Frontal cortex (tissue), 4 donors: ENCODE measurements around the gene STIP1. TPM values are rescaled to one million over a fixed set of nuclear protein-coding genes. Genes with fewer than 3 reads are reported as not detected.

ENCODE experiments used
- DNase-seq, 2 donors: peaks; one replicate each; pipeline ENCODE4 v3.0.0; 2012; ENCODE audit warnings: low spot score in 2 of 2
- FAIRE-seq: peaks from 2 replicates; lab custom pipeline; 2012; peaks lifted over from hg19 to GRCh38; lab: Jason Lieb, UNC
- total RNA-seq: library from RNA; depleted of rRNA; stranded (reverse); fragments of >200 nt; gene quantifications from one replicate; pipeline ENCODE4 v1.2.3, GENCODE V29; 2014
- donor health status: control.
- donor health status: control.
- donor health status: control.

Gene STIP1
- 91.7 TPM for total RNA-seq

DNA sequence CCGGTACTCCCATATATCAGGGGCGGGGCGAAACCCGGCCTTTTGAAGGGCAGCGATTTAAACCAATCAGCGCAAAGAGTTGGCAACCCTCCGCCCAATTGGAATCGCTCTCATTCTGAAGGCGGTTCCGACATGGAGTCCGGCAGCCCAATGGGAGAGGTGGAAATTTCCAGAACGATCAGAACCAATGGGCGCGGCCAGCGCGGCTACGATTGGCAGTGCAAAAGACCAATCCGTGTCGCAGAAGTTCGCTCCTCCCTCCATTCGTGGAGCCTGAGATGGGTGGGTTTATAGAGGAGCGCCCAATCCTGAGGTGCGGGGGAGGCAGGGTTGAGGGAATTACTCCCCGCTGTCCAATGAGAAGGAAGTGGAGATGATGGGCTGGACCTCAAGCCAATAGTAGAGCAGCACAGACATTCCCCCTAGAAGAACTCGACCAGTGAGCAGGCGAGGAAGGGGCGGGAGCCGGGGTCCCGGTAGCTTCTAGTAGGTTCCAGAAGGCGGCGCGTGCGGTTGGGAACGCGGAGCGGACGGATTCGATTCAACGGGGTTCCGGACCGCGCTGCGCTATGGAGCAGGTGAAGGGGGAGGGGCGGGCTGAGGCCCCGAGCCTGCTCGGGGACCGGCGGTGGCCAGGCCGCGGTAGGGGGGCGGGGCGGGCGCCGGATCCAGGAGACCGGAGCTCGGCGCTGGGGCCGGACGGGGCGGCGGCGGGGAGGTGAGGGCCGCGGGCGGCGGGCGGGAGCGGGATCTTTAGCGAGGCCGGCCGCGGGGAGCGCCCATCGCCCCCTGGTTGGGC is at the start of gene STIP1:
TSS of gene STIP1 (plus strand) at position 479 of the 799 bp plus-strand sequence. CDS start at position 570, 91 bp downstream.
- FAIRE-seq (peak; percentile 97), DNase-seq (peak; percentile 95 to 96)

DNA sequence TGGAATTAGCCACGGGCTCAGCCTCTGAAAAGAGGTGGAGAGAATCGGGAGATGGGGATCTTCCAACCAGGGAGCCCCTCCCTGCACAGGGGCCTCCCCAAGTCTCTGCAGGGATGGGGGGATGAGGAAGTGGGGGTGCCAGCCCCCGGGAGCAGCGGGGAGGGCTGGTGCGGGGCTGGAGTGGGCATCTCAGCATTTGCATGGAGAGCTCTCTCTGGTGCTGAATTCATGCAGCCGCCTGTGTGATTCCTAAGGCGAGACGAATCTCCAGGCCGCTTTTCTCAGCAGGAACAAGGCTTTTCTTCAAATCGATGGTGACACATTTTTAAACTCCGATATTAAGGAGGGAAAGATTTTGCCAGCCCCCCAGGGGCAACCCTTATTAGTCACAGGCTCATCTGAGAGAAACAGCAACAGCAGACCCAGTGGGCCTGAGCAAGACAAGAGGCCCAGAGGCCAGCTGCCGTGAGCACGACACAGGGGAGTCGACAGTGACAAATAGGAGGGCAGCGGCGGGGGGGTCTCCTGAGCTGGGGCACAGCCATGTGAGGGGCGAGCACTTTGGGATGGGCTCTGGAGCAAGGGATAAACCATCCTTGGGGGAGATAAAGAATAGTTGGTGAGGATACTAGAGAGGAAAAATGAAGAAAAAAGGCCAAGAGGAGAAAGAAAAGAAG is 49.1 kb upstream of the STIP1 start:
- no peak for FAIRE-seq
- DNase-seq: no peak

GRCh38 chr11:64138398-64138797 is 47.6 kb upstream of the STIP1 start:
- FAIRE-seq (no peak), DNase-seq (no peak)

GRCh38 chr11:64139049-64139448 is 46.9 kb upstream of the STIP1 start:
- no peak for FAIRE-seq

GRCh38 chr11:64140082-64140481 is 45.9 kb upstream of the STIP1 start:
- FAIRE-seq (no peak), DNase-seq (no peak)

More at GRCh38 chr11:64139049-64139448, 46.9 kb upstream of the STIP1 start:
- no peak for DNase-seq

DNA sequence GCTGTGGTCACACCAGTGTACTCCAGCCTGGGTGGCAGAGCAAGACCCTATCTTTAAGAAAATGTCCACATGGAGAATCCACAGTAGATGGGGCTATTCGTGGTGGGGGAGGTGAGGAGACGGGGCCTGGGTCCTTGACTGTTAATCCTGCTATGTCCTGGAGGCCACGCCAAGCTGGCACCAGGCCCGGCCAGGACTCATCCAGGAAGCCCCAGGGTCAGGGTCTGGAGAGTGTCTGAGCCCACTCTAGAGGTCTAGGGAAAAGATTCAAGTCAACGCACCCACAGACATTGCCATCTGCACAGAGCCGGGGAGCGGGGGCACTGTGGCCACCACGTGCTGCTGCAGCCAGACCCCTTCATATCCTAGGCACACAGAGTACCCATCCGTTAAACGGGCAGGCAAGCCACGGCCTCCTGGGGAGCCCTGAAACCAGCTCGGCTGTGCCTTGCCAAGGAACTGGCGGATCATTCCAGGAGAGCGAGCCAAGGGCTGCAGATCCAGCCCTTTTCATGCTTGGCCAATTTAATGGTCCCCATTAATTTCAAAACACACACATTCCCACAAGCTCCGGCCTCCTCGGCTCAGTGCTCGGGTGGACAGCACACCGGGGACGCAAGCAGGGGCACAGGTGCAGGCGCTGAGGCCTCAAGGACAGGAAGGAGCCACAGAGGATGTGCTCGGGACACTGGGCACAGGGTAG is 44.7 kb upstream of the STIP1 start:
- DNase-seq (no peak), FAIRE-seq (no peak)

DNA sequence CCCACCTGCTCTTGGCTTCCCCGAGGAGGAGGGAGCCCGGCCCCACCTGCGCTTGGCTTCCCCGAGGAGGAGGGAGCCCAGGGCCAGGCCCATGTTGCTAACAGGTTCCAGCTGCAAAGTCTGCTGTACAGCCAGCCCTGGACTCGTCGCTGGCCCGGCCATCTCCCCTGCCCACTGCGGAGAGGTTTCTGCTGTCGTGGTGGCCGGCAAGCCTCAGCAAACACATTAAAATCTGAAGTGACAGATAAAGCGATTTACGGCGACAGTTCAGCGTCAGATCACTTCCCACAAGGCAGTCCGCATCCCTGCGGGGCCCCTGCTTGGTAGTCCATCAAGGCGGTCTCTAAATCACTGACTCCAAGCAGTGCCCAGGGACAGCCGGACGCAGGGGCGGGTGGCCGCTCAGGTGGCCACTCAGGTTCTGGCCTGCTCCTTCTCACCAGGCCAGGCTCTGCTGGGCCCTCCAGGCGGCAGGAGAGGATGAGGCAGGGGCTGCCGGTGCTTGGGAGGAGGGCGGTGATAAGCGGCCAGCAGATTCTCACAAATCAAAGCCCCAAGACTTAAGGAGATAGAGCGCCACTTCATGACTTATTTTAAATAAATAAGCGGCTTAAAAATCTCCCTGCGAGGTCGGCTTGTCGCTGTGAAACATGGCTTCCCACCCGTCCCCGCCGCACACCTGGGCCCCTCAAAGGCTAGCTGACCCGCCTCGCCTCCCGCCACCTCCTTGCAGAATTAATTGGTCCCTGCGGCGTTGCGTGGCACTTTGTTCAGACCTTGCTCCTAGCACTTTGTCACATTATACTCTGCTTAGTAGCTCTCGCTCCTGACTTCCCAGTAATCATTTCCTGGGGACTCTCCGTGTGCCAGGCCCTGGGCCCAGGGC is 41.1 kb upstream of the STIP1 start:
- no peak for DNase-seq
- no peak for FAIRE-seq

DNA sequence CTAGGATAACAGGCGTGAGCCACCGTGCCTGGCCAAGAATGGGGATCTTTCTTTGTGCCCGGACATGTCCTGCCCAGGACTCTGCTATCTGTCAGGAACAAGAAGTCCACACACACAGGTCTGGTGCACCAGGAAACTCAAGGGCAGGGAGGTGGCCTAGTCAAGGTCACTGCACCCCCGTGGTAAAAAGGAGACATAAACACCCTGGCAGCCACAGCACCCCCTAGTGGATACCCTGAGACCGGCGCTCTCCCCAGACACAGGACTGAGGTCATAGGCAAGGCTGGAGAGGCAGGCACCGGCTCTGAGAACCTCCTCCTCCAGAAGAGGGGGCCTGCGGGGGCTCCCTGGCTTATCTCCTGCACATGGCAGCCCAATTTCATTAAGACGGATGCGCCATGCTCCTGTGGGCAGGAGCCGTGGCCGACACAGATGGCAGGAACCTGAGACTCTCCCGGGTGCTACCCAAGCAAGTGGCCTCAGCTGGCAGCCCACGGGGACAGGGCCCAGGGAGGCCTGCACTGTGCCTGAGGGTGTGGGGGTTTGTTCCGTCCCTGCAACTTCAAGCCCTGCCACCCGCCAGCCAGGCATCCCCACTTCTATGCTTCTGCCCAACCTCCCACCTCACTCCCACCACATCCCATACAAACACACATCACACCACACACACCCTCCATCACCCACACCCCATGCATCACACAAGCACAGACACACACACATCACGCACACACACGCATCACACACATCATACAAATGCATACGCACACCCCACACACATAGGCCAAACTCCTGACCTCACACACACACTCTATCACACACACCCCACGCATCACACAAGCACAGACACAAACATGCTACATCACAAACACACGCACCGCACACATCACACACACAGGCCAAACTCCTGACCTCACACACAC is 39.7 kb upstream of the STIP1 start:
- FAIRE-seq (no peak), DNase-seq (no peak)

DNA sequence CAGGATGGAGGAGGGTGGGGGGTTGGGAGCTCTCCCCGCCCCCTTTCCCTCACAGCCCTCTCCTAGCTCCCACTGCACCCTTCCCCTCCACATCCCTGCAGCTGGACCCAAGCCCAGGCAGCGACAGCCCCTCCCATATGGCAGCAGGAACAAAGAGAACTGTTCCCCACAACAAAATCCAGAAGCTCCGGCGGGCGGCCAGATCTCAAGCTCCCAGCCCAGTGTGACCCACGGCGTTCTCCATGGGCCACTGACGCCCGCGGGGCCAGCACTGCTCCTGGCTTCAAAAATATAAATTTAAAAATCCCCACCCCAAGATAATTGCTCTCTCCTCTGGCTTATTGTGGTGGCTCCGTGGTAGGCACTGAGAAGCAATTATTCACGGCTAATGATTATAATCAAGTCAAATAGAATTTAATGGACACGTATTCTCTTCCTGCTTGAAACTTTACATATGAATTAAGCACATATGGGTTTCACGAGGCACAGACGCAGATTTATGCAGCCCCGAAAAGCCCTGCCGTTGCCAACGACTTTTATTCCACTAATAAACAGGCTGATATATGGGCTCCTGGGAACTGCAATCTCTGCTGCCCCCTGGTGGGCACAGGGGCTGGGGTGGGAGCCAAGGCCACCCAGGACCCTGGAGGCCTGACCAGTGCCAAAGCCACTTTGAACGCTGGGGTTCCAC is 37.6 kb upstream of the STIP1 start:
- DNase-seq: peak; percentile 74 to 80
- FAIRE-seq: no peak

DNA sequence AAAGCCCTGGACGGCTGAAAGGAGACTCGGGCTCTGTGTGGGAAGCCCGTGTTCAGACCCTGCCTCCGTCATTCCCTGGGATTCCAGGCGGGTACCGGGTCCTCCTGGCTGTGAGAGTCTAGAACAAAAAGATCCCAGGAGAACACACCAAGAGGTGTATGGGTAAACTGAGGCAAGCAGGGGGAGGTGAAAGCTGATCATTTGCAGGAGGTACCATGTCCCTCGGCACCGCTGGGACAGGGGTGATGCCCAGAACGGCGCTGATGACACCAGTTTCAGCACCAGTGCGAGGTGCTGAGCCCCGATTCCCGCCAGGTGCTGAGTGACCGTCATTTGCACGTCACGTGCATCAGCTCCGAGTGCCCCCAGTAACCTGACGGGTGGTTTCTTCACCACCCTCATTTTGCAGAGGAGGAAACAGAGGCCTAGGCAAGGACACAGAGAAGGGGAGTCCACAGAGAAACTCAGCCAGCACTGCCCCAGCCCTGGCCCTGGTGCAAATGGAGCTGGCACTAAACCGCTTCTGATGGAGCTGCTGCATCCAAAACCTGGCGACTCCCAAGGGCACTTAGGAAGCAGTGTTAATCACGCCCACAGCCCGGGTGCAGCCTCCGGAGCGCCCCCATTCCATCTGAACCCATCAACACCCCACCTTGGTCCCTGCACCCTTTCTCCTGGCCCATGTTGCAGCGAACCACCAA is 36.9 kb upstream of the STIP1 start:
- FAIRE-seq (no peak), DNase-seq (no peak)

GRCh38 chr11:64150051-64150450 is 35.9 kb upstream of the STIP1 start:
- DNase-seq (no peak), FAIRE-seq (no peak)

DNA sequence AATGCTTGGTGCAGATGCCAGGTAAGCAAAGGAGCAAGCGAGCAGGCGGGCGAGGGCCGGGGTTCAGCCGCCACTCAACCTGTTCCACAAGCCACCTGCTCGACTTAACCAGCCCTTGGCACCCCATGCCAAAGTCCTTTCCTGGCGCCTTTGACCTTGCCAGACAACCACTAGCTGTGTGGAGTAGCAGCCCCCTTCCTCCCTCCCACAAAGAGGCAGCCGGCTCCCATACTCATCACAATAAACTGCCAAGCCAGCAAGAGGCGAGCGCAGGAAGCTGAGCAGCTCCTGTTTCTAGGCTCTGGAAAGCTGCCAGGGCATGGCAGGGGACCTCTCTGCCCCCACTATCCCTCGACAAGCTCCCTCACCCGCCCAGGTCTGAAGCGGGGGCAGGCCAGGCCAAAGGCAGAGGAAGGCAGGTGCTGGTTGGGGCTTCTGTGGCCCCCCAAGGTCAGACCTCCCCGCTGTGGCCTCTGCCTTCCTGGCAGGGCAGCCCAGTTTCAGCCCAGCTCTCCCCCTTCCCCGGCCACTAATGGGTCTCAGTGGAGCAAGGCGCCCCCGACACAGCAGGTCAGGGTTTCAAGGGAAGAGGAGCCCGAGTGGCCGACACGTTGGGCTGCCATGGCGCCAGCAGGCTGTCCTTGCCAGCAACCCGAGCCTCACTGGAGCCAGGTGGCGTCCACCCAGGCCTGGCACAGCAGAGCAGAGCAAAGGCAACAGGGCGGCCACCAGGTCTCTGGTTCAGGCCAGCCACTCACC is 35.3 kb upstream of the STIP1 start:
- no peak for DNase-seq
- no peak for FAIRE-seq

DNA sequence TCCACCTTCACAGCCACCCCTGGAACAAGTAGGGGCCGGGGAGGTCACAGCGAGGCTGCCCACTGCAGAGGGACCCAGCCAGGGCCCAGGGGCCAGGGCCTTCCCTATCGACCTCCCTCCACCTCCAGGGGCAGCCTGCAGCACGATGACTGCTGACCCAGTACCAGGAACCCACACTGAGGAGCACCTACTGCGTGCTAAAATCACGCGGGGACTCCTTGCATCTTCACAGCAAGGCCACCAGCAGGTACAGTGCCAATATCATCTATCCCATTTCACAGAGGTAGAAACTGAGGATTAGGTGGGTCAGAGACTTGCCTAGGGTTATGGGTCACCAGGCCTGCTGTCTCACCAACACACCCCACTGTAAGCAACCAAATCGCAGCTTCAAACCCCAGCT is 34.6 kb upstream of the STIP1 start:
- no peak for DNase-seq
- no peak for FAIRE-seq

DNA sequence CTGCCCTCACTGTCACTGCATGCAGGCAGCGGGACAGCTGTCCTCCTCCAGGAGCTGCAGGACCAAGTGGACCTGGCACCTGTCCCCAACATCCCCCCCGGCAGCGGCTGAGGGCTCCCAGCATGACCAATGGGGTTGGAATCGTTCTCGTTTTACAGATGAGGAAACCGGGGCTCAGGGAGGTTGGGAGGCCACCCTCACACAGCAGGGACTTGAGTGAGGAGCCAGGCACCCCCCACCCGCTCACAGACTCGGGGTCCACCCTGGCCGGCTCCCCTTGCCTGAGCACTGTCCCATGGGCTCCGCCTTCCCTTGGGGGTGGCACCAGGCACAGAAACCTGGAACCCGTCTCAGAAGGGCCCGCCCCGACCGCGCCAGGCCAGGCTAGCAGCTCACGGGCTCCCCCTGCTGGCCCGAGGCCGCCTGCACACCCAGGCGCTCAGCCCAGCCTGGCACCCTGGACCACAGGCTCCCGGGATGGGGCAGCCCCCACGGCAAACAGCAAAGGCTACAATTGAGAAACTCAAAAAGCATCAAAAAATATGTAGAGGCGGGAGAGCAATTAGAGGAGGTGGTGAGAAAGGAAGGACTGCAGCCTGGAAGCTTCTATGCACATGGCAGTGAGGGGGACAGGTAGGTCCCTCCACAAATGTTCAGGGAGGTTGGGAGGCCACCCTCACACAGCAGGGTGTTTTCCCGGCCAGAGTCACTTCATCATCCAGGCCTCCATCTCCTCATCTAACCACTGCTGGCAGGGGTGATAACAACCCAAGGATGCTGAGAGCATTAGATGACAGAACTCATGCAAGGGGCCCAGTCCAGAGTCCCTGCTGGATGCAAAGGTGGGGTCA is 32.9 kb upstream of the STIP1 start:
- no peak for FAIRE-seq

DNA sequence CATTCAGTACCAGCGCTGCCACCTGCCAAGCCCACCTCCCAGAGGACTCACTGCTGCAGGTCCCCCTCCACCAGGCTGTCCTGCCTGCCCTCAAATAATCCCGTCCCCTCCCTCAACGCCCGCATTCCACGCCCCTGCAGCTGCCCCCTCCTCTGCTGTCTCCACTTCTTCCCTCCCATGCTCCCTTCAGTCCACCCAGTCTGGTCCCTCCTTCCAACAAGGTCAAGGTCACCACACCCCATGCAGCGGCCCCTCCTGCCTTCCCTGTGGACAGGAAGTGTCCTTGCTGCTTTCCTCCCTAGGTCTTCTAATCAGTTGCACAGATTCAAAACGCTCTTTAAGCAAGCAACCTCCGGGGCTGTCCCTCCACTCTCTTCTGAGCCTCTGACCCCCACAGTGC is 32.2 kb upstream of the STIP1 start:
- DNase-seq (no peak), FAIRE-seq (no peak)

More for the DNA sequence above, 32.9 kb upstream of the STIP1 start:
- peak; percentile 79 to 95 for DNase-seq
